C4-2B (cell line): ENCODE data around the gene CACUL1.

Source experiments
- ZFX ChIP-seq: fragments of 450-650 bp; IDR thresholded peaks from 2 replicates; pipeline ENCODE4 v1.6.1; 2017
- TF ChIP-seq, protein P1 (sequence below): fragments of 450-650 bp; conservative IDR thresholded peaks from 2 replicates; pipeline ENCODE4 v1.5.1; 2017; ENCODE audit warnings: mild to moderate bottlenecking

DNA sequence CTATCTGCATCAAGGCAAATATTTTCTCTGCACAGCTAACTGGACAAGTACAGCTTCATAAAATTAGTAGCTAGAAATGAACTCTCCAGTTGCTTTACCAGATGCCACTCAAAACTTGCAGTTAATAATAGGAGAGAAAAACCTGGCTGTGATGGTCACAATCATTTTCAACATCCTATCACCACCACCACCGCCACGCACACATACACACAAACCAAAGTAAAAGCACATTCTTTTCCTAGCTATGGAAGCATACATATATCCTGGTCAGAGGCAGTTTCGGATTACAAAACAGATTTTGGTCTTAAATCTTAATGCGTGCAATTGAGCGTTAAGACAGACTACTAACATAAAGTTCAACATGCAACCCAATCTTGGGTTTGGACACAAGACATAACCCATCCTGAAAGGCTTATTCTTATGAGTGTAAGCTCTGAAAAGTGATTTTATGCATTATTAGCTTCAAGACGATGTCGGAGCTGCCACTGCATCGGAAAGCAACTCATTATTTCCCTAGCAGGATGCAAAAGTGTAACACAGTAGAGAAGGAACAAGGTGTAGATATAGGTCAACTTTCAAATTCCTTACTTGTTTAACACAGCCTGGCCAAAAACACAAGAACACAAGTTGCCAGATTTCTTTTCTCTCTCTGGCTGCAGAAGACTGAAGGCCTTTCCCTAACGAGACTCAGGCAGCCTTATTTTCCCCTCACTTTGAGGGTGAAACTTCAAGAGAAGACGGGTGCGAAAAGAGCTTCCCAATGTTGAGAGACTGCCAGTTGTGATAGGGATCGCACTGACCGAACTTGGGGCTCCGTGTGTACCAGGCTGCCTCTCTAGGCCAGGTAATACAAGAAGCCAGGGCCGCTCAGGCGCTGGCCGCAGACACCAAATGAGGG is 1.2 kb downstream of the CACUL1 start:
- TF ChIP-seq, protein P1, sequence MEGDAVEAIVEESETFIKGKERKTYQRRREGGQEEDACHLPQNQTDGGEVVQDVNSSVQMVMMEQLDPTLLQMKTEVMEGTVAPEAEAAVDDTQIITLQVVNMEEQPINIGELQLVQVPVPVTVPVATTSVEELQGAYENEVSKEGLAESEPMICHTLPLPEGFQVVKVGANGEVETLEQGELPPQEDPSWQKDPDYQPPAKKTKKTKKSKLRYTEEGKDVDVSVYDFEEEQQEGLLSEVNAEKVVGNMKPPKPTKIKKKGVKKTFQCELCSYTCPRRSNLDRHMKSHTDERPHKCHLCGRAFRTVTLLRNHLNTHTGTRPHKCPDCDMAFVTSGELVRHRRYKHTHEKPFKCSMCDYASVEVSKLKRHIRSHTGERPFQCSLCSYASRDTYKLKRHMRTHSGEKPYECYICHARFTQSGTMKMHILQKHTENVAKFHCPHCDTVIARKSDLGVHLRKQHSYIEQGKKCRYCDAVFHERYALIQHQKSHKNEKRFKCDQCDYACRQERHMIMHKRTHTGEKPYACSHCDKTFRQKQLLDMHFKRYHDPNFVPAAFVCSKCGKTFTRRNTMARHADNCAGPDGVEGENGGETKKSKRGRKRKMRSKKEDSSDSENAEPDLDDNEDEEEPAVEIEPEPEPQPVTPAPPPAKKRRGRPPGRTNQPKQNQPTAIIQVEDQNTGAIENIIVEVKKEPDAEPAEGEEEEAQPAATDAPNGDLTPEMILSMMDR = no peak
- no peak for TF ChIP-seq ZFX
